ENCODE results near the gene UBL5.

UBL5 gene

GRCh38 chr19:9875796-9876195, 48.1 kb downstream of the UBL5 start:
- DNase-seq, result no peak
- Histone ChIP-seq H3K36me3 (no peaks in the 10 kb centered on the region), H3K4me3 (ENCODE audit: low read depth, low read length) (no peak overlapping the region), H3K9me3 (no peaks in the 10 kb centered on the region), H3K4me1 (no peaks in the 10 kb centered on the region), H3K27me3 (no peaks in the 10 kb centered on the region)
- no peak for TF ChIP-seq CTCF (IDR thresholded peaks at IDR 0.05; ENCODE audit: low read depth, low read length)

GRCh38 chr19:9877780-9878510, 50.2 kb downstream of the UBL5 start:
- Histone ChIP-seq H3K27me3 (no peaks in the 10 kb centered on the region), H3K9me3 (no peaks in the 10 kb centered on the region), H3K36me3 (no peaks in the 10 kb centered on the region), H3K4me3 (ENCODE audit: low read depth, low read length) (no peak overlapping the region), H3K4me1 (no peaks in the 10 kb centered on the region)
- DNase-seq, result no peak
- no peak for TF ChIP-seq CTCF (IDR thresholded peaks at IDR 0.05; ENCODE audit: low read depth, low read length)

- no peak for TF ChIP-seq CTCF (IDR thresholded peaks at IDR 0.05; ENCODE audit: low read depth, low read length)
- Histone ChIP-seq H3K4me1 (no peaks in the 10 kb centered on the region), H3K9me3 (no peaks in the 10 kb centered on the region), H3K27me3 (no peaks in the 10 kb centered on the region), H3K36me3 (no peaks in the 10 kb centered on the region), H3K4me3 (ENCODE audit: low read depth, low read length) (no peak overlapping the region)
- DNase-seq, result no peak
Measured at GRCh38 chr19:9878511-9879196, 50.9 kb downstream of the UBL5 start.
